ENCODE measurements around the gene NFKBIB. TPM values are rescaled to one million over a fixed set of nuclear protein-coding genes. Genes with fewer than 3 reads are reported as not detected.

The NFKBIB gene
- total and polyA plus RNA-seq, 2 of the 13 experiments (the other 11 are each of a cell fraction or from before 2014, with no cell fraction given): 8.6 to 14.9 TPM

DNA sequence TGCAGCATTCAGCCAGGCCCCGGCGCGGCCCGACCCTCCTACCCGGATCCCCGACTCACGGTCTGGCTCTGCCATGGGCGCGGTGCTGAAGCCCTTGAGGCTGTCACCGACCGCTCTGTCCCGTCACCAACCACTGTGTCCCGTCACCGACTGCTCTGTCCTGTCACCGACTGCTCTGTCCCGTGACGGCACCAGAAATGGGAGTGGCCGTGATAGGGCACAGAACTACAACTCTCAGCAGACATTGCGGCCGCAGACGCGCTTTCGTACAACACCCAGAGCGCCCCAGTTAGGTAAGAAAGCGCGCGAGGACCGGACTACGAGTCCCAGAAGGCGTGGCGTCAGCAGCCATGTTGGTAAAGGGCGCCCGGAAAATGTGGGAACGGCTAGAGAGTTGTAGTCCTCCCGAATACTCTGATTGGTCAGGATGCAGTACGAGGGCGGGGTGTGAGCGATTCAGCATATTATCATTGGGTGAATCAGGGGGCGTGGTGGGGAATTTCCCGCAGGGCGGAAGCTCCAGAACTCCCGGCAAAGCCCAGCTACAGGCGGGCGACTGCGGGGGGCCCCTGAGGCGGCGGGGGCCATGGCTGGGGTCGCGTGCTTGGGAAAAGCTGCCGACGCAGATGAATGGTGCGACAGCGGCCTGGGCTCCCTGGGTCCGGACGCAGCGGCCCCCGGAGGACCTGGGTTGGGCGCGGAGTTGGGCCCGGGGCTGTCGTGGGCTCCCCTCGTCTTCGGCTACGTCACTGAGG, at the start of gene NFKBIB, which contains the start of gene SIRT2 (continued):
- TF ChIP-seq, protein P1, sequence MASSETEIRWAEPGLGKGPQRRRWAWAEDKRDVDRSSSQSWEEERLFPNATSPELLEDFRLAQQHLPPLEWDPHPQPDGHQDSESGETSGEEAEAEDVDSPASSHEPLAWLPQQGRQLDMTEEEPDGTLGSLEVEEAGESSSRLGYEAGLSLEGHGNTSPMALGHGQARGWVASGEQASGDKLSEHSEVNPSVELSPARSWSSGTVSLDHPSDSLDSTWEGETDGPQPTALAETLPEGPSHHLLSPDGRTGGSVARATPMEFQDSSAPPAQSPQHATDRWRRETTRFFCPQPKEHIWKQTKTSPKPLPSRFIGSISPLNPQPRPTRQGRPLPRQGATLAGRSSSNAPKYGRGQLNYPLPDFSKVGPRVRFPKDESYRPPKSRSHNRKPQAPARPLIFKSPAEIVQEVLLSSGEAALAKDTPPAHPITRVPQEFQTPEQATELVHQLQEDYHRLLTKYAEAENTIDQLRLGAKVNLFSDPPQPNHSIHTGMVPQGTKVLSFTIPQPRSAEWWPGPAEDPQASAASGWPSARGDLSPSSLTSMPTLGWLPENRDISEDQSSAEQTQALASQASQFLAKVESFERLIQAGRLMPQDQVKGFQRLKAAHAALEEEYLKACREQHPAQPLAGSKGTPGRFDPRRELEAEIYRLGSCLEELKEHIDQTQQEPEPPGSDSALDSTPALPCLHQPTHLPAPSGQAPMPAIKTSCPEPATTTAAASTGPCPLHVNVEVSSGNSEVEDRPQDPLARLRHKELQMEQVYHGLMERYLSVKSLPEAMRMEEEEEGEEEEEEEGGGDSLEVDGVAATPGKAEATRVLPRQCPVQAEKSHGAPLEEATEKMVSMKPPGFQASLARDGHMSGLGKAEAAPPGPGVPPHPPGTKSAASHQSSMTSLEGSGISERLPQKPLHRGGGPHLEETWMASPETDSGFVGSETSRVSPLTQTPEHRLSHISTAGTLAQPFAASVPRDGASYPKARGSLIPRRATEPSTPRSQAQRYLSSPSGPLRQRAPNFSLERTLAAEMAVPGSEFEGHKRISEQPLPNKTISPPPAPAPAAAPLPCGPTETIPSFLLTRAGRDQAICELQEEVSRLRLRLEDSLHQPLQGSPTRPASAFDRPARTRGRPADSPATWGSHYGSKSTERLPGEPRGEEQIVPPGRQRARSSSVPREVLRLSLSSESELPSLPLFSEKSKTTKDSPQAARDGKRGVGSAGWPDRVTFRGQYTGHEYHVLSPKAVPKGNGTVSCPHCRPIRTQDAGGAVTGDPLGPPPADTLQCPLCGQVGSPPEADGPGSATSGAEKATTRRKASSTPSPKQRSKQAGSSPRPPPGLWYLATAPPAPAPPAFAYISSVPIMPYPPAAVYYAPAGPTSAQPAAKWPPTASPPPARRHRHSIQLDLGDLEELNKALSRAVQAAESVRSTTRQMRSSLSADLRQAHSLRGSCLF (CRISPR knock-in tag; IDR thresholded peaks at IDR 0.05; ENCODE audit: borderline replicate concordance): 0 out of 2 replicates have a peak, but pooled peaks have one; percentile 37
- TF ChIP-seq ZBED4 (CRISPR knock-in tag; IDR thresholded peaks at IDR 0.05; ENCODE audit: borderline replicate concordance) (peak; percentile 68; the same call in 1 of the 2 replicates), KLF13 (CRISPR knock-in tag; IDR thresholded peaks at IDR 0.05) (peak; percentile 33; the same call in 1 of the 2 replicates), BHLHE40 (IDR thresholded peaks at IDR 0.05; ENCODE audit: low read length) (peak; percentile 74; the same call in 1 of the 2 replicates), CBX2 (IDR thresholded peaks at IDR 0.05; ENCODE audit: low read depth, low read length) (no peak), CBX2 (CRISPR knock-in tag; IDR thresholded peaks at IDR 0.05; ENCODE audit: low read depth) (no peak), ZFP82 (CRISPR knock-in tag; IDR thresholded peaks at IDR 0.05; ENCODE audit: borderline replicate concordance) (peak; percentile 19; the same call in 1 of the 2 replicates), ZNF430 (CRISPR knock-in tag; IDR thresholded peaks at IDR 0.05) (peak; percentile 91; the same call in 1 of the 2 replicates), ERF (CRISPR knock-in tag; IDR thresholded peaks at IDR 0.05) (peak; percentile 62; the same call in 1 of the 2 replicates), HMG20A (CRISPR knock-in tag; IDR thresholded peaks at IDR 0.05; ENCODE audit: borderline replicate concordance) (no peak), NR2F6 (IDR thresholded peaks at IDR 0.05) (no peak), NR2F6 (CRISPR knock-in tag; IDR thresholded peaks at IDR 0.05) (no peak; the same call in 1 of the 2 replicates), YEATS4 (CRISPR knock-in tag; IDR thresholded peaks at IDR 0.05; ENCODE audit: borderline replicate concordance) (peak; percentile 82), PHF5A (CRISPR knock-in tag; IDR thresholded peaks at IDR 0.05; ENCODE audit: low read depth, unreplicated experiment) (peak; percentile 73), HNRNPH1 (optimal IDR thresholded peaks at IDR 0.05; ENCODE audit: low read depth, low read length) (no peak)
- TF ChIP-seq, protein P2, sequence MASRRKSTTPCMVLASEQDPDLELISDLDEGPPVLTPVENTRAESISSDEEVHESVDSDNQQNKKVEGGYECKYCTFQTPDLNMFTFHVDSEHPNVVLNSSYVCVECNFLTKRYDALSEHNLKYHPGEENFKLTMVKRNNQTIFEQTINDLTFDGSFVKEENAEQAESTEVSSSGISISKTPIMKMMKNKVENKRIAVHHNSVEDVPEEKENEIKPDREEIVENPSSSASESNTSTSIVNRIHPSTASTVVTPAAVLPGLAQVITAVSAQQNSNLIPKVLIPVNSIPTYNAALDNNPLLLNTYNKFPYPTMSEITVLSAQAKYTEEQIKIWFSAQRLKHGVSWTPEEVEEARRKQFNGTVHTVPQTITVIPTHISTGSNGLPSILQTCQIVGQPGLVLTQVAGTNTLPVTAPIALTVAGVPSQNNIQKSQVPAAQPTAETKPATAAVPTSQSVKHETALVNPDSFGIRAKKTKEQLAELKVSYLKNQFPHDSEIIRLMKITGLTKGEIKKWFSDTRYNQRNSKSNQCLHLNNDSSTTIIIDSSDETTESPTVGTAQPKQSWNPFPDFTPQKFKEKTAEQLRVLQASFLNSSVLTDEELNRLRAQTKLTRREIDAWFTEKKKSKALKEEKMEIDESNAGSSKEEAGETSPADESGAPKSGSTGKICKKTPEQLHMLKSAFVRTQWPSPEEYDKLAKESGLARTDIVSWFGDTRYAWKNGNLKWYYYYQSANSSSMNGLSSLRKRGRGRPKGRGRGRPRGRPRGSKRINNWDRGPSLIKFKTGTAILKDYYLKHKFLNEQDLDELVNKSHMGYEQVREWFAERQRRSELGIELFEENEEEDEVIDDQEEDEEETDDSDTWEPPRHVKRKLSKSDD (CRISPR knock-in tag; IDR thresholded peaks at IDR 0.05; ENCODE audit: low read depth): peak; percentile 91
- TF ChIP-seq, protein P3, sequence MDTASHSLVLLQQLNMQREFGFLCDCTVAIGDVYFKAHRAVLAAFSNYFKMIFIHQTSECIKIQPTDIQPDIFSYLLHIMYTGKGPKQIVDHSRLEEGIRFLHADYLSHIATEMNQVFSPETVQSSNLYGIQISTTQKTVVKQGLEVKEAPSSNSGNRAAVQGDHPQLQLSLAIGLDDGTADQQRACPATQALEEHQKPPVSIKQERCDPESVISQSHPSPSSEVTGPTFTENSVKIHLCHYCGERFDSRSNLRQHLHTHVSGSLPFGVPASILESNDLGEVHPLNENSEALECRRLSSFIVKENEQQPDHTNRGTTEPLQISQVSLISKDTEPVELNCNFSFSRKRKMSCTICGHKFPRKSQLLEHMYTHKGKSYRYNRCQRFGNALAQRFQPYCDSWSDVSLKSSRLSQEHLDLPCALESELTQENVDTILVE (CRISPR knock-in tag; IDR thresholded peaks at IDR 0.05): no peak
